Stimulated activated CD4-positive, alpha-beta T cell treated with anti-CD3 and anti-CD28 coated beads, Interleukin-1b, Interleukin-23, amount 100 ng/mL, for 4 hours (primary cell): ENCODE data around the gene CMTM6.
A peak's percentile ranks its signal among the peaks of the same experiment; 100 is the strongest.
"Not testable (repeated sequence)": the region's sequence is repeated elsewhere in the genome, so short reads cannot be mapped to it uniquely, and the experiment has no call there.

Experiments
- DNase-seq, 2 donors: peaks; one replicate each; pipeline ENCODE4 v3.0.0-alpha.2; 2020; ENCODE audit warnings: low read depth in 2 of 2

Gene CMTM6

GRCh38 chr3:32466808-32467207, 35.8 kb downstream of the CMTM6 start:
- not testable (repeated sequence) for DNase-seq

- not testable (repeated sequence) for DNase-seq
These were observed 37.9 kb downstream of the CMTM6 start for GRCh38 chr3:32464726-32465125.

- not testable (repeated sequence) for DNase-seq
These were observed 39.2 kb downstream of the CMTM6 start for GRCh38 chr3:32463415-32463814.

GRCh38 chr3:32462191-32462986, 40.3 kb downstream of the CMTM6 start:
- not testable (repeated sequence) for DNase-seq

GRCh38 chr3:32460817-32461496, 41.7 kb downstream of the CMTM6 start:
- DNase-seq = not testable (repeated sequence)

GRCh38 chr3:32460031-32460749, 42.5 kb downstream of the CMTM6 start:
- peak; percentile 19 to 30 for DNase-seq

- no peak for DNase-seq
These were observed 43.2 kb downstream of the CMTM6 start for GRCh38 chr3:32459450-32459849.

GRCh38 chr3:32457971-32458471, 44.6 kb downstream of the CMTM6 start:
- peak; percentile 15 to 36 for DNase-seq

GRCh38 chr3:32456429-32457130, 46.1 kb downstream of the CMTM6 start:
- no peak for DNase-seq

- DNase-seq = no peak
These were observed 46.8 kb downstream of the CMTM6 start for GRCh38 chr3:32455609-32456428.

GRCh38 chr3:32454731-32455608, 47.7 kb downstream of the CMTM6 start:
- DNase-seq = no peak

- no peak for DNase-seq
These were observed 48.5 kb downstream of the CMTM6 start for GRCh38 chr3:32454111-32454510.

- DNase-seq = no peak
These were observed 49.3 kb downstream of the CMTM6 start for GRCh38 chr3:32453346-32453745.

GRCh38 chr3:32452009-32452408, 50.6 kb downstream of the CMTM6 start:
- no peak for DNase-seq

- DNase-seq = no peak
These were observed 51.5 kb downstream of the CMTM6 start for GRCh38 chr3:32450992-32451659.

- no peak for DNase-seq
These were observed 52.2 kb downstream of the CMTM6 start for GRCh38 chr3:32450426-32450825.

- no peak for DNase-seq
These were observed 53.0 kb downstream of the CMTM6 start for GRCh38 chr3:32449691-32450090.

- no peak for DNase-seq
These were observed 53.8 kb downstream of the CMTM6 start for GRCh38 chr3:32448686-32449474.
